Subcutaneous abdominal adipose tissue (tissue), 5 donors: ENCODE measurements around the gene GAL3ST1.

Source experiments
- H3K27ac ChIP-seq: one replicate; pipeline ENCODE4 v1.7.0; 2013; ENCODE audit warnings: low read depth, mild to moderate bottlenecking, inconsistent platforms, low read length, moderate library complexity
- H3K27me3 ChIP-seq, 5 donors: one replicate each; pipeline ENCODE4 v1.7.0; 2013; ENCODE audit warnings: low read length in 5 of 5, inconsistent platforms in 1 of 5; ENCODE audit not compliant: control insufficient read depth in 5 of 5, insufficient read depth in 4 of 5
- H3K36me3 ChIP-seq, 5 donors: one replicate each; pipeline ENCODE4 v1.7.0; 2013; ENCODE audit warnings: low read length in 5 of 5; ENCODE audit not compliant: control insufficient read depth in 5 of 5, insufficient read depth in 5 of 5
- H3K4me1 ChIP-seq, 5 donors: one replicate each; pipeline ENCODE4 v1.7.0; 2013; ENCODE audit warnings: low read length in 5 of 5, mild to moderate bottlenecking in 3 of 5, moderate library complexity in 1 of 5; ENCODE audit not compliant: control insufficient read depth in 5 of 5, insufficient read depth in 5 of 5
- H3K4me3 ChIP-seq, 5 donors: one replicate each; pipeline ENCODE4 v1.7.0; 2013; ENCODE audit warnings: low read length in 5 of 5, low read depth in 1 of 5
- H3K9ac ChIP-seq, 5 donors: one replicate each; pipeline ENCODE4 v1.7.0; 2013; ENCODE audit warnings: low read length in 5 of 5, mild to moderate bottlenecking in 4 of 5, moderate library complexity in 3 of 5
- H3K9me3 ChIP-seq, 5 donors: one replicate each; pipeline ENCODE4 v1.7.0; 2013; ENCODE audit warnings: low read length in 5 of 5; ENCODE audit not compliant: control insufficient read depth in 5 of 5
- donor health status: healthy.
- donor health status: healthy.
- donor health status: healthy.
- donor health status: healthy.
- donor health status: healthy.

Gene GAL3ST1

GRCh38 chr22:30609260-30610185 is 35.1 kb upstream of the GAL3ST1 start:
- Histone ChIP-seq H3K27ac (peak overlapping the region; percentile 50), H3K9ac (peak overlapping the region; percentile 4 to 48 (median 41)), H3K9me3 (no peaks in the 10 kb centered on the region), H3K4me3 (peak overlapping the region in 4 of 5 donors; percentile 34 to 39 (median 38)), H3K4me1 (peaks cover 11 to 58% (median 50%) of the 10 kb centered on the region in 5 donors), H3K36me3 (peaks cover 0 to 33% (median 21%) of the 10 kb centered on the region in 5 donors), H3K27me3 (no peaks in the 10 kb centered on the region)

- Histone ChIP-seq H3K4me3 (peak overlapping the region in 4 of 5 donors; percentile 17 to 96 (median 82)), H3K27ac (no peak overlapping the region), H3K27me3 (no peaks in the 10 kb centered on the region), H3K9ac (no peak overlapping the region), H3K9me3 (no peaks in the 10 kb centered on the region), H3K36me3 (peaks cover 0 to 19% (median 8%) of the 10 kb centered on the region in 5 donors), H3K4me1 (peaks cover 9 to 67% (median 50%) of the 10 kb centered on the region in 5 donors)
These were observed 33.5 kb upstream of the GAL3ST1 start for GRCh38 chr22:30607939-30608338.

DNA sequence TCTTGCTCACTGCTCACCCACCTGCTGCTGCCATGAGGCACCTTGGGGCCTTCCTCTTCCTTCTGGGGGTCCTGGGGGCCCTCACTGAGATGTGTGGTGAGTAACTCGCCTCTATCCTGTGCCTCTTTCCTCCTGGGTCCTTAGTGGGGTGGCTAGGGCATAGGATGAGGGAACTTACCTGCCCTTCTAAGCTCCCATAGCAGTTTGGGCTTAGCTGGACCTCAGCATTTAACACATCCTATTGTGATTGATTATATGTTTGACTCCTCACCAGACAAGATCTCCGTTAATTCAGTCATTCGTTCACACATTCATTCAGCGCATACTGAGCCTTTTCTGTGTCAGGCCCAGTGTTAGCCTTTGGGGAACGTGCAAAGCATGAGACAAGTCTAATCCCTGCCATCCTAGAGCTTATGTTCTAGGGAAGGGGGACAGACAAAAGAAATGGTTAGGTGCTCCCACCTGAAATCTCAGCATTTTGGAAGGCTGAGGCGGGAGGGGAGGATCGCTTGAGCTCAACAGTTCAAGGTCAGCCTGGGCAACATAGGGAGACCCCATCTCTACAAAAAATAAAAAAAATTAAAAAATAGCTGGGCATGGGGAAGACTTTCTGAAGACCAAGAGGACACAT is 33.0 kb upstream of the GAL3ST1 start:
- peak overlapping the region; percentile 7 for H3K27ac ChIP-seq
- H3K9me3 ChIP-seq, result no peaks in the 10 kb centered on the region
- no peaks in the 10 kb centered on the region for H3K27me3 ChIP-seq
- peak overlapping the region; percentile 72 to 99 (median 92) for H3K4me3 ChIP-seq
- H3K9ac ChIP-seq, result peak overlapping the region in 4 of 5 donors; percentile 54 to 78 (median 58)
- H3K4me1 ChIP-seq, result peaks cover 9 to 67% (median 50%) of the 10 kb centered on the region in 5 donors
- peaks cover 0 to 14% (median 3%) of the 10 kb centered on the region in 5 donors for H3K36me3 ChIP-seq

GRCh38 chr22:30606455-30607299 is 32.2 kb upstream of the GAL3ST1 start, which contains the start of gene TCN2:
Gene TCN2 (plus strand): TSS chr22:30607174. CDS start chr22:30607332, 158 bp downstream.
- Histone ChIP-seq H3K36me3 (peaks cover 0 to 12% (median 3%) of the 10 kb centered on the region in 5 donors), H3K4me3 (peak within 1 kb of the TSS; percentile 72 to 99 (median 92)), H3K9me3 (no peaks in the 10 kb centered on the region), H3K27ac (peak within 1 kb of the TSS; percentile 50), H3K9ac (peak within 1 kb of the TSS; percentile 54 to 78 (median 62)), H3K27me3 (no peaks in the 10 kb centered on the region), H3K4me1 (peaks cover 9 to 67% (median 50%) of the 10 kb centered on the region in 5 donors)

DNA sequence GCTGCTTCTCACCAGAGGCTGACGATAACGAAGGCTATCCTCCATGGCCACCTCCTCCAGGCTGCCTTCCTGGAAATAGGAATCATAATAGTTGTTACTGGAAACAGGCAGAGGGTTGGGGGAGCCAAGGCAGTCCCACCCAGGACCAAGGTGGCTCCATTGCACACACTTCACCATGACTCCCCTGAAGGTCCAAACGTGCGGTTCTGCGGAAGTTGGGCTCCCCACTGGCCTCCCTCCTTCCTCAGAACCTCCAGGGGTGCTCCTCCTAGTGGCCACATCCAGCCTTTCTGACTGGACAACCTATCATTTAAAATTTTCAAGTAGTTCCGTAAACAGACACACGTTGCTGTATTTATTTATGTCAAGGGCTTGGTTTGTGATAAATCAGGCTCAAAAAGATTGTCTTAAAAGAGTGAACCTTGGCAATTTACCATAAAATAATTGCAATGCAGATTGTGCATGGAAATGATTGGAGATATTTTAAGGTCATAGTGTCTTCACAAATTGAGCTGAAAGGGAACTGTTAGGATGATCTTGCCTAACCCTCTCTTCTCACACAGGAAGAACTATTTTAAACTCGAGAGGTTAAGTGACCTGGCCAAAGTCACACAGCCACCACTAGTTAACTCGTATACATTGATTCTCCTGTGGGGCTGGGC is 31.1 kb upstream of the GAL3ST1 start:
- H3K4me1 ChIP-seq, result peaks cover 9 to 66% (median 50%) of the 10 kb centered on the region in 5 donors
- peak overlapping the region; percentile 50 for H3K27ac ChIP-seq
- H3K4me3 ChIP-seq, result peak overlapping the region; percentile 72 to 99 (median 92)

DNA sequence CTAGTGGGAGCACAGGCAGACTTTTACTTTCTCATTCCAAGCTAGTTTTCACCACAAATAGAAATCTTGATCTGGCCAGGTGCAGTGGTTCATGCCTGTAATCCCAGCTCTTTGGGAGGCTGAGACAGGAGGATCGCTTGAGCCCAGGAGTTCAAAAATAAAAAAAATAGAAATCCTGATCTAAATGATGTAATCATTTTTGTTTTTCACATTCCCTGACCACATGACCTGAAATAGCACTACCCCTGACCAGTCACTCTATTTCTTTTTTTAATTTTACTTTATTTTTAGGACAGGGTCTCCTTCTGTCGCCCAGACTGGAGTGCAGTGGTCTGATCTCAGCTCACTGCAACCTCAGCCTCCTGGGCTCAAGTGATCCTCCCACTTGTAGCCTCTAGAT is 30.3 kb upstream of the GAL3ST1 start:
- H3K9ac ChIP-seq, result no peak overlapping the region
- peak overlapping the region; percentile 11 for H3K27ac ChIP-seq
- no peaks in the 10 kb centered on the region for H3K27me3 ChIP-seq
- no peaks in the 10 kb centered on the region for H3K9me3 ChIP-seq
- H3K4me3 ChIP-seq, result no peak overlapping the region
- peaks cover 5 to 58% (median 44%) of the 10 kb centered on the region in 5 donors for H3K4me1 ChIP-seq
- H3K36me3 ChIP-seq, result no peaks in the 10 kb centered on the region

More for the DNA sequence above, 31.1 kb upstream of the GAL3ST1 start:
- H3K9ac ChIP-seq, result peak overlapping the region in 4 of 5 donors; percentile 7 to 63 (median 26)
- H3K36me3 ChIP-seq, result peaks cover 0 to 1% (median 0%) of the 10 kb centered on the region in 5 donors
- H3K9me3 ChIP-seq, result no peaks in the 10 kb centered on the region
- H3K27me3 ChIP-seq, result no peaks in the 10 kb centered on the region

DNA sequence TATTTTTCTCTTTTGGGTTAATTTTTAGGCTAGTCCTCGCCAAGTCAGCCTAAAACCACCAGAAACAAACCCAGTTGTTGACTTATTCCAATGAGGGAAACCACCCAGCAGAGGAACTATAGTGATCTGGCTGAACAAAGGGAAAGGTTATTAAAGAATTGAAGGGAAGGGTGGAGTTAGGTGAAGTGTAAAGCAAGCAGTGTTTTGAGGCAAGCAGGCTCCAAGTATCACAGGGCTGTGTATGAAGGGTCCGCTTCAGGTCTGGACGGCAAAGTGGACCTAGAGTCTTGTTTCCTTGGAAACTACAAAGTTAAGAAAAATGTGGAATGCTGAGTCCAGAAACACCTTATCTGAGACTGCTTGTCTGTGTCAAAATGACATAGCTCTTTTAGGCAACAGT is 29.3 kb upstream of the GAL3ST1 start:
- H3K4me1 ChIP-seq, result peaks cover 4 to 49% (median 35%) of the 10 kb centered on the region in 5 donors
- no peaks in the 10 kb centered on the region for H3K9me3 ChIP-seq
- peak overlapping the region; percentile 11 for H3K27ac ChIP-seq
- H3K36me3 ChIP-seq, result no peaks in the 10 kb centered on the region
- H3K27me3 ChIP-seq, result no peaks in the 10 kb centered on the region
- no peak overlapping the region for H3K9ac ChIP-seq
- no peak overlapping the region for H3K4me3 ChIP-seq

DNA sequence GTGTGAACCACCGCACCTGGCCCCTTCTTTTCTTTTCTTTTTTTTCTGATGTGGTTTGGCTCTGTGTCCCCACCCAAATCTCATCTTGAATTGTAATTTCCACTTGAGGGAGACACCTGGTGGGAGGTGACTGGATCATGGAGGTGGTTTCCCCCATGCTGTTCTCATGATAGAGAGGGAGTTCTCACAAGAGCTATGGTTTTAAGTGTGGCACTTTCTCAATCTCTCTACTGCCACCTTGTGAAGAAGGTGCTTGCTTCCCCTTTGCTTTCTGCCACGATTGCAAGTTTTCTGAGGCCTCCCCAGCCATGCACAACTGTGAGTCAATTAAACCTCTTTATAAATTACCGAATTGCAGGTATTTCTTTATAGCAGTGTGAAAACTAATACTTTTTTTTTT is 27.6 kb upstream of the GAL3ST1 start:
- Histone ChIP-seq H3K36me3 (no peaks in the 10 kb centered on the region), H3K9me3 (no peaks in the 10 kb centered on the region), H3K4me1 (peaks cover 2 to 31% (median 18%) of the 10 kb centered on the region in 5 donors), H3K9ac (no peak overlapping the region), H3K27me3 (no peaks in the 10 kb centered on the region), H3K27ac (no peak overlapping the region), H3K4me3 (no peak overlapping the region)

- Histone ChIP-seq H3K4me1 (peaks cover 2 to 28% (median 13%) of the 10 kb centered on the region in 5 donors), H3K9ac (no peak overlapping the region), H3K27me3 (no peaks in the 10 kb centered on the region), H3K36me3 (no peaks in the 10 kb centered on the region), H3K27ac (no peak overlapping the region), H3K9me3 (no peaks in the 10 kb centered on the region), H3K4me3 (no peak overlapping the region)
These were observed 27.0 kb upstream of the GAL3ST1 start for GRCh38 chr22:30601464-30601863.
